ENCODE data around the gene RNF207. TPM values are rescaled to one million over a fixed set of nuclear protein-coding genes. Genes with fewer than 3 reads are reported as not detected.

Gene RNF207
- total RNA-seq, 1 experiment from 2014 or later = 9.2 TPM

DNA sequence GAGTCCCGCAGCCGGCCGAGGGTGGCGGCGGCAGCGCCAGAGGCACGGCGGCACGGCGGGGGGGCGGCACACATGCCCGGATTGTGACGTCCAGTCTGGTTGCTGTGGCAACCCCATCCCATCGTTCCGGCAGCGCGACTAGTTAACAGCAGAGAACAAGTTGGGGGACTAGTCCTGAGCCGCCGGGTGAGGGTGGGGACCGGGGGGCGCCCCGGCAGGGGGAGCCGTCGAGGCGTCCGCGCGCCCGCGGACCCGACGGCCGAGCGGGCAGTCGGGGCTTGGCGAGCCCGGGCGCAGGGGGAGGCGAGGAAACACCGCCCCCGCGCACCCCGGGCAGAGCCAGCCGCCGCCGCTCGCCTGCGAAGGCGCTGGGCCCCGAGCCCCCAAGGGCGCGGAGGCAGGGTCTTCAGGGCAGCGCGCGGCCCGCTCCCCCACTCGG, 25.6 kb upstream of the RNF207 start, which contains the start of gene CHD5:
CHD5 (minus strand) TSS at position 54 of the 439 bp plus-strand sequence. CDS start 298 bp downstream, outside the sequence.
- TF ChIP-seq, protein P1, sequence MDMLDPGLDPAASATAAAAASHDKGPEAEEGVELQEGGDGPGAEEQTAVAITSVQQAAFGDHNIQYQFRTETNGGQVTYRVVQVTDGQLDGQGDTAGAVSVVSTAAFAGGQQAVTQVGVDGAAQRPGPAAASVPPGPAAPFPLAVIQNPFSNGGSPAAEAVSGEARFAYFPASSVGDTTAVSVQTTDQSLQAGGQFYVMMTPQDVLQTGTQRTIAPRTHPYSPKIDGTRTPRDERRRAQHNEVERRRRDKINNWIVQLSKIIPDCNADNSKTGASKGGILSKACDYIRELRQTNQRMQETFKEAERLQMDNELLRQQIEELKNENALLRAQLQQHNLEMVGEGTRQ (CRISPR knock-in tag; IDR thresholded peaks at IDR 0.05) = peak; percentile 4; the same call in 1 of the 2 replicates
- TF ChIP-seq NR2C2 (CRISPR knock-in tag; IDR thresholded peaks at IDR 0.05) = no peak
- Mint-ChIP-seq H3K4me1 (peaks cover 39% of the 10 kb centered on the region), H3K27me3 (ENCODE audit: low read depth) (peaks cover 56% of the 10 kb centered on the region), H3K27ac (no peak within 1 kb of the TSS), H3K4me3 (peak within 1 kb of the TSS; percentile 69), H3K9me3 (no peaks in the 10 kb centered on the region), H3K36me3 (no peaks in the 10 kb centered on the region; the same call in 1 of the 2 replicates)
- ChIA-PET CTCF (interaction anchor here (1.4 to 6.2 kb wide), 2 partner anchors 26 to 145 kb away, joined by 5 to 47 read pairs; partner anchors contain the start of gene RNF207), POLR2A (no interaction called here)
- ATAC-seq (peak; percentile 6; the same call in 1 of the 2 replicates), DNase-seq (ENCODE audit: low spot score) (peak; percentile 74)

DNA sequence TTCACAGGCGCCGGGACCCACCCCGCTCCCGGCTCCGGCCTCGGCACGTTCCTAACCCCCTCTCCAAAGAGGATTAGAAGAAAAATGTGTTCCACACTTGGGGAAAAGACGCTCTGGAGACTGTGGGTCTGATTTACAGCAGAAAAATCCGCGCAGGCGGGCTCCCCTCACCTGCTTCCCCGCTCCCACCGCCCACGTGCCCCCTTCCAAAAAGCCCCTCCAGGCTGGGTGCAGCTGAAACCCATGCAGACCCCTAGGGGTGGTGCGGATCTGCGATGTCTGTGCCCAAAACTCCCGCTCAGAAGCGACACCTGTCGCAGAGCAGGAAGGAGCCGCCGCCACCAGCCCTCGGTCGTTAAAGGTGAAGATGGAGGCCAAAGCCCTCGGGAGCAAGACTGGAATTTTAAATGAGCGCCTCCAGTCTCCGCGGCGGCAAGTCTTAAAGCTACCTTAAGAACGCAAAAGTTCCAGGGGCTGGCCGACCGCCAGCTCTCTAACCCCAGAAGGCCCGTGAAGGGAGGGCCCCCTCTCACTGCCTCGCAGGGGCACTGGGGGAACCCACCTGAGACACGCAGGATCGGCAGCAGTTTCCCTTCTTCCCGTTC, 25.1 kb upstream of the RNF207 start:
- peaks cover 56% of the 10 kb centered on the region for H3K27me3 Mint-ChIP-seq (ENCODE audit: low read depth)
- POLR2A ChIA-PET = no interaction called here
- peaks cover 44% of the 10 kb centered on the region for H3K4me1 Mint-ChIP-seq
- no peak overlapping the region for H3K27ac Mint-ChIP-seq
- H3K9me3 Mint-ChIP-seq = no peaks in the 10 kb centered on the region
- peak; percentile 49 for DNase-seq (ENCODE audit: low spot score)
- ATAC-seq = peak; percentile 9
- CTCF ChIA-PET = interaction anchor here (0.6 to 6.2 kb wide), 4 partner anchors 11 to 1794 kb away, joined by 4 to 47 read pairs (median 5); partner anchors contain the start of gene RNF207
- TF ChIP-seq CREM (CRISPR knock-in tag; IDR thresholded peaks at IDR 0.05) (no peak), RELA (CRISPR knock-in tag; IDR thresholded peaks at IDR 0.05; ENCODE audit: borderline replicate concordance) (no peak), NR1H2 (CRISPR knock-in tag; IDR thresholded peaks at IDR 0.05) (no peak), ZNF317 (CRISPR knock-in tag; IDR thresholded peaks at IDR 0.05; ENCODE audit: borderline replicate concordance, low read depth) (no peak)
- TF ChIP-seq, protein P2, sequence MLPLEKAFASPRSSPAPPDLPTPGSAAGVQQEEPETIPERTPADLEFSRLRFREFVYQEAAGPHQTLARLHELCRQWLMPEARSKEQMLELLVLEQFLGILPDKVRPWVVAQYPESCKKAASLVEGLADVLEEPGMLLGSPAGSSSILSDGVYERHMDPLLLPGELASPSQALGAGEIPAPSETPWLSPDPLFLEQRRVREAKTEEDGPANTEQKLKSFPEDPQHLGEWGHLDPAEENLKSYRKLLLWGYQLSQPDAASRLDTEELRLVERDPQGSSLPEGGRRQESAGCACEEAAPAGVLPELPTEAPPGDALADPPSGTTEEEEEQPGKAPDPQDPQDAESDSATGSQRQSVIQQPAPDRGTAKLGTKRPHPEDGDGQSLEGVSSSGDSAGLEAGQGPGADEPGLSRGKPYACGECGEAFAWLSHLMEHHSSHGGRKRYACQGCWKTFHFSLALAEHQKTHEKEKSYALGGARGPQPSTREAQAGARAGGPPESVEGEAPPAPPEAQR (CRISPR knock-in tag; IDR thresholded peaks at IDR 0.05) = no peak
- TF ChIP-seq, protein P3, sequence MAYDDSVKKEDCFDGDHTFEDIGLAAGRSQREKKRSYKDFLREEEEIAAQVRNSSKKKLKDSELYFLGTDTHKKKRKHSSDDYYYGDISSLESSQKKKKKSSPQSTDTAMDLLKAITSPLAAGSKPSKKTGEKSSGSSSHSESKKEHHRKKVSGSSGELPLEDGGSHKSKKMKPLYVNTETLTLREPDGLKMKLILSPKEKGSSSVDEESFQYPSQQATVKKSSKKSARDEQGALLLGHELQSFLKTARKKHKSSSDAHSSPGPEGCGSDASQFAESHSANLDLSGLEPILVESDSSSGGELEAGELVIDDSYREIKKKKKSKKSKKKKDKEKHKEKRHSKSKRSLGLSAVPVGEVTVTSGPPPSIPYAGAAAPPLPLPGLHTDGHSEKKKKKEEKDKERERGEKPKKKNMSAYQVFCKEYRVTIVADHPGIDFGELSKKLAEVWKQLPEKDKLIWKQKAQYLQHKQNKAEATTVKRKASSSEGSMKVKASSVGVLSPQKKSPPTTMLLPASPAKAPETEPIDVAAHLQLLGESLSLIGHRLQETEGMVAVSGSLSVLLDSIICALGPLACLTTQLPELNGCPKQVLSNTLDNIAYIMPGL (CRISPR knock-in tag; IDR thresholded peaks at IDR 0.05) = 0 out of 2 replicates have a peak, but pooled peaks have one; percentile 28
- TF ChIP-seq, protein P4, sequence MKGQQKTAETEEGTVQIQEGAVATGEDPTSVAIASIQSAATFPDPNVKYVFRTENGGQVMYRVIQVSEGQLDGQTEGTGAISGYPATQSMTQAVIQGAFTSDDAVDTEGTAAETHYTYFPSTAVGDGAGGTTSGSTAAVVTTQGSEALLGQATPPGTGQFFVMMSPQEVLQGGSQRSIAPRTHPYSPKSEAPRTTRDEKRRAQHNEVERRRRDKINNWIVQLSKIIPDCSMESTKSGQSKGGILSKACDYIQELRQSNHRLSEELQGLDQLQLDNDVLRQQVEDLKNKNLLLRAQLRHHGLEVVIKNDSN (CRISPR knock-in tag; IDR thresholded peaks at IDR 0.05) = peak; percentile 43; the same call in 1 of the 2 replicates
- H3K36me3 Mint-ChIP-seq = peaks cover 4% of the 10 kb centered on the region; the same call in 1 of the 2 replicates
- H3K4me3 Mint-ChIP-seq = peak overlapping the region; percentile 65

DNA sequence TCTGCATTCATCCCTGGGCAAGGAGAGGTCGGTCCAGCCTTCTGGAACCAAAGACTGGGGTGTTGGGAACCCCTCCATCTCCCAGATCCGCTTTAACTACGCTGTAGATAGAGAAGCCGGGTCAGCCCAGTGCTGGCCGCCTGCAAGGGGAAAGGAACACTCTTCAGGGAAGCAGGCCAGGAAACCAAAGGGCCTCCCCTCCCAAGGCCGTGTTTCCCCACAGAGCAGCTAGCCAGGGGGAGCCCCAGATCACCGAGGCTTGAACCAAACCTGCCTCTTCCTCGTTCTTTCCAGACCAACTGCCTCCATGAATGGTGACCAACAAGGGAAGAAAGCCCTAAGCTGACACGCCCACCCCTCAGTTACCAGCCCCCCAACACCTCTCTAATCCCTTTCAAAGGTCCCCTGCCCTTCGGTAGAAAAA, 24.6 kb upstream of the RNF207 start:
- TF ChIP-seq ZNF121 (CRISPR knock-in tag; IDR thresholded peaks at IDR 0.05) (no peak), JAZF1 (CRISPR knock-in tag; IDR thresholded peaks at IDR 0.05) (no peak), CREB1 (CRISPR knock-in tag; IDR thresholded peaks at IDR 0.05) (no peak), ZNF219 (CRISPR knock-in tag; IDR thresholded peaks at IDR 0.05; ENCODE audit: borderline replicate concordance) (no peak), CBFB (CRISPR knock-in tag; IDR thresholded peaks at IDR 0.05; ENCODE audit: low read depth) (no peak), NR1H2 (CRISPR knock-in tag; IDR thresholded peaks at IDR 0.05) (no peak), OVOL2 (CRISPR knock-in tag; IDR thresholded peaks at IDR 0.05; ENCODE audit: borderline replicate concordance) (no peak), CREM (CRISPR knock-in tag; IDR thresholded peaks at IDR 0.05) (no peak), SMAD4 (CRISPR knock-in tag; IDR thresholded peaks at IDR 0.05) (no peak)
- TF ChIP-seq, protein P5, sequence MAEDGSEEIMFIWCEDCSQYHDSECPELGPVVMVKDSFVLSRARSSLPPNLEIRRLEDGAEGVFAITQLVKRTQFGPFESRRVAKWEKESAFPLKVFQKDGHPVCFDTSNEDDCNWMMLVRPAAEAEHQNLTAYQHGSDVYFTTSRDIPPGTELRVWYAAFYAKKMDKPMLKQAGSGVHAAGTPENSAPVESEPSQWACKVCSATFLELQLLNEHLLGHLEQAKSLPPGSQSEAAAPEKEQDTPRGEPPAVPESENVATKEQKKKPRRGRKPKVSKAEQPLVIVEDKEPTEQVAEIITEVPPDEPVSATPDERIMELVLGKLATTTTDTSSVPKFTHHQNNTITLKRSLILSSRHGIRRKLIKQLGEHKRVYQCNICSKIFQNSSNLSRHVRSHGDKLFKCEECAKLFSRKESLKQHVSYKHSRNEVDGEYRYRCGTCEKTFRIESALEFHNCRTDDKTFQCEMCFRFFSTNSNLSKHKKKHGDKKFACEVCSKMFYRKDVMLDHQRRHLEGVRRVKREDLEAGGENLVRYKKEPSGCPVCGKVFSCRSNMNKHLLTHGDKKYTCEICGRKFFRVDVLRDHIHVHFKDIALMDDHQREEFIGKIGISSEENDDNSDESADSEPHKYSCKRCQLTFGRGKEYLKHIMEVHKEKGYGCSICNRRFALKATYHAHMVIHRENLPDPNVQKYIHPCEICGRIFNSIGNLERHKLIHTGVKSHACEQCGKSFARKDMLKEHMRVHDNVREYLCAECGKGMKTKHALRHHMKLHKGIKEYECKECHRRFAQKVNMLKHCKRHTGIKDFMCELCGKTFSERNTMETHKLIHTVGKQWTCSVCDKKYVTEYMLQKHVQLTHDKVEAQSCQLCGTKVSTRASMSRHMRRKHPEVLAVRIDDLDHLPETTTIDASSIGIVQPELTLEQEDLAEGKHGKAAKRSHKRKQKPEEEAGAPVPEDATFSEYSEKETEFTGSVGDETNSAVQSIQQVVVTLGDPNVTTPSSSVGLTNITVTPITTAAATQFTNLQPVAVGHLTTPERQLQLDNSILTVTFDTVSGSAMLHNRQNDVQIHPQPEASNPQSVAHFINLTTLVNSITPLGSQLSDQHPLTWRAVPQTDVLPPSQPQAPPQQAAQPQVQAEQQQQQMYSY (CRISPR knock-in tag; IDR thresholded peaks at IDR 0.05) = no peak
- TF ChIP-seq, protein P4 (CRISPR knock-in tag; IDR thresholded peaks at IDR 0.05) = no peak
- TF ChIP-seq, protein P6, sequence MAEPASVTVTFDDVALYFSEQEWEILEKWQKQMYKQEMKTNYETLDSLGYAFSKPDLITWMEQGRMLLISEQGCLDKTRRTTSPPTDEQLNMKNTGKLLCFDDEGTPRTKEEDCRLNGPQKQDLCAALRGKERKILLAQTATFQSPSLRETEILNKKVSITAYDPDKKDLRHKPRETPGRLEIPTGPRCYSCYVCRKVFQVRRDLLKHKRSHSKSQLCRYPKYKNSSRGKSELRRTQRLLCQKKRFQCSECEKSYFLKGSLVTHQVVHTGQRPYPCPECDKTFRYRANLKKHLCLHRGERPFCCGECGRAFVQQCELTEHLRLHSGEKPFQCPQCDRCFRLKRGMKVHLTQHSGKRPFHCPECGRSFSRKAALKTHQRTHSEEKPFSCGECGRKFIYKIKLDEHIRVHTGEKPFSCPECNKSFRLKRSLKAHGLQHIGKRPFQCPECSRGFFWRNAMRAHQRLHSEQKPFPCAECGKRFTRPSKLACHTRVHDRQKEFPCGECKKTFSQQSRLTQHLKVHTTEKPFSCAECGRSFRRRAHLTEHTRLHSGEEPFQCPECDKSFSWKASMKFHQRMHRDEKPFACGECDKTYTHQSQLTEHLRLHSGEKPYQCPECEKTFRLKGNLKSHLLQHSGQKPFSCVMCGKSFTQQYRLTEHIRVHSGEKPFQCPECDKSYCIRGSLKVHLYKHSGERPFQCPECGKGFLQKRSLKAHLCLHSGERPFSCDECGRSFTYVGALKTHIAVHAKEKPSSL (CRISPR knock-in tag; conservative IDR thresholded peaks at IDR 0.05) = no peak
- DNase-seq (ENCODE audit: low spot score) = peak; percentile 33
- Mint-ChIP-seq H3K36me3 (peaks cover 8% of the 10 kb centered on the region), H3K27ac (no peak overlapping the region), H3K4me3 (peak overlapping the region; percentile 65), H3K4me1 (peaks cover 48% of the 10 kb centered on the region), H3K9me3 (no peaks in the 10 kb centered on the region), H3K27me3 (ENCODE audit: low read depth) (peaks cover 56% of the 10 kb centered on the region)
- ChIA-PET POLR2A (no interaction called here), CTCF (interaction anchor here (0.6 to 6.2 kb wide), 4 partner anchors 11 to 1794 kb away, joined by 4 to 47 read pairs (median 5); partner anchors contain the start of gene RNF207)
- peak; percentile 2; the same call in 1 of the 2 replicates for ATAC-seq

Data from WTC11 (cell line).